Osteocyte (in vitro differentiated cells): ENCODE results near the gene CHCHD3. TPM values are rescaled to one million over a fixed set of nuclear protein-coding genes. Genes with fewer than 3 reads are reported as not detected.

Source experiments
- DNase-seq: peaks from one replicate; pipeline ENCODE4 v3.0.0; 2021; ENCODE audit warnings: mixed read lengths; ENCODE audit not compliant: unreplicated experiment; ENCODE audit errors: extremely low spot score
- H3K27ac Mint-ChIP-seq: one replicate; pipeline ENCODE4 v1.8.0; 2021; ENCODE audit warnings: mild to moderate bottlenecking, mixed read lengths; ENCODE audit not compliant: unreplicated experiment
- H3K27me3 Mint-ChIP-seq: one replicate; pipeline ENCODE4 v1.8.0; 2021; ENCODE audit warnings: mixed read lengths; ENCODE audit not compliant: unreplicated experiment
- H3K36me3 Mint-ChIP-seq: one replicate; pipeline ENCODE4 v1.8.0; 2021; ENCODE audit warnings: mixed read lengths; ENCODE audit not compliant: unreplicated experiment
- H3K4me1 Mint-ChIP-seq: one replicate; pipeline ENCODE4 v1.8.0; 2021; ENCODE audit warnings: mixed read lengths; ENCODE audit not compliant: unreplicated experiment
- H3K4me3 Mint-ChIP-seq: one replicate; pipeline ENCODE4 v1.8.0; 2021; ENCODE audit warnings: mild to moderate bottlenecking, moderate library complexity, mixed read lengths; ENCODE audit not compliant: unreplicated experiment
- H3K9me3 Mint-ChIP-seq: one replicate; pipeline ENCODE4 v1.8.0; 2021; ENCODE audit warnings: mixed read lengths; ENCODE audit not compliant: unreplicated experiment
- total RNA-seq: library from RNA; stranded (reverse); gene quantifications from 2 replicates; pipeline ENCODE4 v1.2.1, GENCODE V29; 2021
- TF ChIP-seq, protein P1 (sequence below): fragments of 200-600 bp; sonication (generic); IDR thresholded peaks from 2 replicates; pipeline ENCODE4 v1.5.0; 2021; ENCODE audit warnings: antibody characterized with exemption, mild to moderate bottlenecking, moderate library complexity

The CHCHD3 gene
- total RNA-seq, 1 donor from 2014 or later: 47.4 TPM

DNA sequence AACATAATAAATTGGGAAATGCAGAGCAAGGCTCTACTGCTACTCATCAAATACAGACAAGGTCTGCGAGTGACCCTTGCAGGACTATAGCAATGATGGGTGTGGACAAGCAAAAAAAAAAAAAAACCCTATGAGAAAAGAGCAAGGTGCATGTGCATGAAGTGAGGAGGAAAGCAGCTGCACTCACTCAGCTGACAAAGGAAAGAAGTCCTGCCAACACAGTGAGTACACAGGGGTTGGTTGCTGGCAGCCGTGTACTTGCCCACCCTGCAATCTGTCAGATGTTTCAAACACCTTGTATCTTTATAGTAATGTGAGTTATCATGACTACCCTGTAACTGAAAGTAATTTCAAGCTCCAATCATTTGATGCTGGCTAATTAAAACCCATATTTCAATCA lies 20.5 kb downstream of the CHCHD3 start:
- DNase-seq: no peak
- TF ChIP-seq, protein P1, sequence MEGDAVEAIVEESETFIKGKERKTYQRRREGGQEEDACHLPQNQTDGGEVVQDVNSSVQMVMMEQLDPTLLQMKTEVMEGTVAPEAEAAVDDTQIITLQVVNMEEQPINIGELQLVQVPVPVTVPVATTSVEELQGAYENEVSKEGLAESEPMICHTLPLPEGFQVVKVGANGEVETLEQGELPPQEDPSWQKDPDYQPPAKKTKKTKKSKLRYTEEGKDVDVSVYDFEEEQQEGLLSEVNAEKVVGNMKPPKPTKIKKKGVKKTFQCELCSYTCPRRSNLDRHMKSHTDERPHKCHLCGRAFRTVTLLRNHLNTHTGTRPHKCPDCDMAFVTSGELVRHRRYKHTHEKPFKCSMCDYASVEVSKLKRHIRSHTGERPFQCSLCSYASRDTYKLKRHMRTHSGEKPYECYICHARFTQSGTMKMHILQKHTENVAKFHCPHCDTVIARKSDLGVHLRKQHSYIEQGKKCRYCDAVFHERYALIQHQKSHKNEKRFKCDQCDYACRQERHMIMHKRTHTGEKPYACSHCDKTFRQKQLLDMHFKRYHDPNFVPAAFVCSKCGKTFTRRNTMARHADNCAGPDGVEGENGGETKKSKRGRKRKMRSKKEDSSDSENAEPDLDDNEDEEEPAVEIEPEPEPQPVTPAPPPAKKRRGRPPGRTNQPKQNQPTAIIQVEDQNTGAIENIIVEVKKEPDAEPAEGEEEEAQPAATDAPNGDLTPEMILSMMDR: no peak
- peaks cover 10% of the 10 kb centered on the region for H3K4me1 Mint-ChIP-seq
- no peak overlapping the region for H3K27ac Mint-ChIP-seq
- H3K36me3 Mint-ChIP-seq: peaks cover 5% of the 10 kb centered on the region
- H3K27me3 Mint-ChIP-seq: no peaks in the 10 kb centered on the region
- H3K4me3 Mint-ChIP-seq: no peak overlapping the region
- no peaks in the 10 kb centered on the region for H3K9me3 Mint-ChIP-seq

GRCh38 chr7:133060004-133060403 lies 21.9 kb downstream of the CHCHD3 start:
- peaks cover 5% of the 10 kb centered on the region for H3K36me3 Mint-ChIP-seq
- H3K27me3 Mint-ChIP-seq: no peaks in the 10 kb centered on the region
- H3K27ac Mint-ChIP-seq: no peak overlapping the region
- H3K4me3 Mint-ChIP-seq: no peak overlapping the region
- H3K9me3 Mint-ChIP-seq: no peaks in the 10 kb centered on the region
- peaks cover 7% of the 10 kb centered on the region for H3K4me1 Mint-ChIP-seq
- TF ChIP-seq, protein P1: no peak
- DNase-seq: no peak

- Mint-ChIP-seq H3K27ac (no peak overlapping the region), H3K36me3 (peaks cover 5% of the 10 kb centered on the region), H3K27me3 (no peaks in the 10 kb centered on the region), H3K4me3 (no peak overlapping the region), H3K4me1 (peaks cover 2% of the 10 kb centered on the region), H3K9me3 (no peaks in the 10 kb centered on the region)
- no peak for DNase-seq
- TF ChIP-seq, protein P1: no peak
These were observed 22.6 kb downstream of the CHCHD3 start for GRCh38 chr7:133059263-133059662.

DNA sequence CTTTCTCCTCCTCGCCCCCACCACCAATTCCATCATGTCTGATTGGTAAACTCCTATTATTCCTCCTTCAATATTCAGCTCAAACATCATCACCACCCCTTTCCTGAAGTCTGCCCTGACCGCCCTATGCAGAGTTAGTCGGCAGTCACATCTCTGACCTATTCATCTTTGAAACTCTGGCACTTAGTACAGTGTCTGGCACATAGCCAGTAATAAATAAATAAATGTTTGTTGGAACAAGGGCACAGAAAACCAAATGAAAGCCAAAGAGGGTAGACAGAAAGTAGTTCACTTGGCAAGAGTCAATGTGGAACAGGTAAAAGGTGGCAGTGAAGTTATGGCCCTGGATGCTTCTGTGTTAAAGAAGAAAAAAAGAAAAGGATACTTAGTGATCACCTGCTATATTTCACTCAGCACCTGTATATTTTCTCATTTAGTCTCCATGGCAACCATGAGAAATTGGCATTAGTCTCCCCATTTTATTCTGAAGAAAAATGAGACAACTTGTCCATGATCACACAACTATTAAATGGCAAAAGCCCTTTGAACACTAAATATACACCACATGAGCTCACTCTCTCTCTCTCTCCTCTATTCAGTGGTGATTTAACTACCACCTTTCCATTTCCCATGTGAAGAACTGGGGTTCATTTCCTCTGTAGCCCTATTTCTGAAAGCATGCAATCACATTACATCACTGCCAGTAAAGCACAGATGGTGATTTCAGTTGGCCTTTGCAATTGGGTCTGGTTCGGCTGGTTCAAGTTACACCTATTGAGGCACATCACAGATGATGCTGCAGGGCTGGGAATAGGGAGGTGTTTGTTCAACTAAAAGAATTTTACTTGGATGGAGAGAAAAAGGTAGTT lies 25.3 kb downstream of the CHCHD3 start:
- H3K36me3 Mint-ChIP-seq: peaks cover 5% of the 10 kb centered on the region
- TF ChIP-seq, protein P1: no peak
- H3K27ac Mint-ChIP-seq: no peak overlapping the region
- H3K27me3 Mint-ChIP-seq: no peaks in the 10 kb centered on the region
- no peaks in the 10 kb centered on the region for H3K9me3 Mint-ChIP-seq
- H3K4me3 Mint-ChIP-seq: no peak overlapping the region
- no peak for DNase-seq
- H3K4me1 Mint-ChIP-seq: peaks cover 25% of the 10 kb centered on the region

- peak overlapping the region; percentile 89 for H3K27ac Mint-ChIP-seq
- H3K36me3 Mint-ChIP-seq: no peaks in the 10 kb centered on the region
- peaks cover 35% of the 10 kb centered on the region for H3K4me1 Mint-ChIP-seq
- H3K9me3 Mint-ChIP-seq: no peaks in the 10 kb centered on the region
- DNase-seq: no peak
- no peaks in the 10 kb centered on the region for H3K27me3 Mint-ChIP-seq
- H3K4me3 Mint-ChIP-seq: no peak overlapping the region
- TF ChIP-seq, protein P1: no peak
These were observed 27.6 kb downstream of the CHCHD3 start for GRCh38 chr7:133054162-133054840.
